ENCODE results near the gene MARK1. TPM values are rescaled to one million over a fixed set of nuclear protein-coding genes. Genes with fewer than 3 reads are reported as not detected.

Gene MARK1
- total RNA-seq, 4 donors from 2014 or later, result 1.3 to 2.7 (median 1.9) TPM

- TF ChIP-seq POLR2A (IDR thresholded peaks at IDR 0.05) (no peak), CTCF (IDR thresholded peaks at IDR 0.05 in 4 of 5, conservative IDR thresholded peaks at IDR 0.05 in 1 of 5) (no peak)
- no peaks in the 10 kb centered on the region for H3K36me3 ChIP-seq
- intact Hi-C loops (cut with DNase I; ENCODE audit: low total_unique reads) (loop anchor here (2.0 to 10.0 kb wide), 2 partner anchors 43 to 415 kb away; partner anchors contain the start of gene RAB3GAP2), in situ Hi-C loops (cut with MboI; ENCODE audit: low sequenced_read_pairs in 4 of 4) (loop anchor here (5.0 to 10.0 kb wide), 4 partner anchors 45 to 93 kb away; no protein-coding TSS in a partner anchor)
- H3K27me3 ChIP-seq, result no peaks in the 10 kb centered on the region
- ATAC-seq (peak; percentile 25 to 31), DNase-seq (no peak)
- H3K9me3 ChIP-seq, result no peaks in the 10 kb centered on the region
- H3K4me3 ChIP-seq, result peak overlapping the region; percentile 58 to 92 (median 68)
- no peak overlapping the region for H3K27ac ChIP-seq
- peaks cover 0 to 10% of the 10 kb centered on the region in 2 donors for H3K4me1 ChIP-seq
Observed at GRCh38 chr1:220689666-220690065, 161.7 kb downstream of the MARK1 start.

- Histone ChIP-seq H3K4me1 (peaks cover 0 to 10% of the 10 kb centered on the region in 2 donors), H3K36me3 (no peaks in the 10 kb centered on the region), H3K27ac (peak within 1 kb of the TSS; percentile 14 to 71 (median 50)), H3K9me3 (no peaks in the 10 kb centered on the region), H3K27me3 (no peaks in the 10 kb centered on the region), H3K4me3 (peak within 1 kb of the TSS; percentile 58 to 92 (median 68))
- intact Hi-C loops (cut with DNase I; ENCODE audit: low total_unique reads), result loop anchor here (2.0 to 10.0 kb wide), 2 partner anchors 42 to 416 kb away; partner anchors contain the start of gene RAB3GAP2
- DNase-seq, result peak; percentile 22 to 66
- TF ChIP-seq POLR2A (IDR thresholded peaks at IDR 0.05) (no peak), CTCF (IDR thresholded peaks at IDR 0.05 in 4 of 5, conservative IDR thresholded peaks at IDR 0.05 in 1 of 5) (peak; percentile 85 to 96 (median 90))
- peak; percentile 89 to 94 for ATAC-seq
- in situ Hi-C loops (cut with MboI; ENCODE audit: low sequenced_read_pairs in 4 of 4), result loop anchor here in 1 of 4 donors (5.0 kb wide), 1 partner anchor 92 kb away; no protein-coding TSS in a partner anchor
Observed at GRCh38 chr1:220690140-220691052, 162.5 kb downstream of the MARK1 start, which contains the start of gene C1orf115. Gene C1orf115, plus strand, starts transcription at chr1:220690363. Its CDS starts 40 bp downstream, at chr1:220690403.

GRCh38 chr1:220691053-220691684 is 163.2 kb downstream of the MARK1 start:
- H3K27me3 ChIP-seq, result no peaks in the 10 kb centered on the region
- no peak for TF ChIP-seq CTCF (IDR thresholded peaks at IDR 0.05 in 4 of 5, conservative IDR thresholded peaks at IDR 0.05 in 1 of 5)
- TF ChIP-seq POLR2A (IDR thresholded peaks at IDR 0.05), result no peak
- intact Hi-C loops (cut with DNase I; ENCODE audit: low total_unique reads), result loop anchor here (2.0 to 10.0 kb wide), 2 partner anchors 42 to 416 kb away; partner anchors contain the start of gene RAB3GAP2
- H3K36me3 ChIP-seq, result no peaks in the 10 kb centered on the region
- H3K4me3 ChIP-seq, result peak overlapping the region; percentile 58 to 92 (median 68)
- H3K9me3 ChIP-seq, result no peaks in the 10 kb centered on the region
- in situ Hi-C loops (cut with MboI; ENCODE audit: low sequenced_read_pairs in 4 of 4), result loop anchor here in 1 of 4 donors (5.0 kb wide), 1 partner anchor 91 kb away; no protein-coding TSS in a partner anchor
- ATAC-seq (no peak), DNase-seq (no peak)
- H3K27ac ChIP-seq, result peak overlapping the region in 2 of 4 donors; percentile 64 to 71
- peaks cover 0 to 10% of the 10 kb centered on the region in 2 donors for H3K4me1 ChIP-seq

GRCh38 chr1:220692436-220693228 is 164.7 kb downstream of the MARK1 start:
- in situ Hi-C loops (cut with MboI; ENCODE audit: low sequenced_read_pairs in 4 of 4), result loop anchor here in 1 of 4 donors (5.0 kb wide), 1 partner anchor 90 kb away; no protein-coding TSS in a partner anchor
- no peak overlapping the region for H3K27ac ChIP-seq
- H3K27me3 ChIP-seq, result no peaks in the 10 kb centered on the region
- H3K36me3 ChIP-seq, result no peaks in the 10 kb centered on the region
- H3K4me3 ChIP-seq, result no peak overlapping the region
- no peaks in the 10 kb centered on the region for H3K9me3 ChIP-seq
- no peak for ATAC-seq
- H3K4me1 ChIP-seq, result peaks cover 0 to 10% of the 10 kb centered on the region in 2 donors
- TF ChIP-seq POLR2A (IDR thresholded peaks at IDR 0.05) (no peak), CTCF (IDR thresholded peaks at IDR 0.05 in 4 of 5, conservative IDR thresholded peaks at IDR 0.05 in 1 of 5) (no peak)
- intact Hi-C loops (cut with DNase I; ENCODE audit: low total_unique reads), result loop anchor here (10.0 kb wide), 1 partner anchor 418 kb away; the partner anchor contains the start of gene RAB3GAP2
- no peak for DNase-seq
